Measurements from ENCODE around the gene FIZ1. TPM values are rescaled to one million over a fixed set of nuclear protein-coding genes. Genes with fewer than 3 reads are reported as not detected.
A peak's percentile ranks its signal among the peaks of the same experiment; 100 is the strongest.

FIZ1 gene
- polyA plus RNA-seq (2013, experiment 1 of 2) = 8.5 TPM
- polyA plus RNA-seq (2013, experiment 2 of 2) = 8.9 TPM

- Histone ChIP-seq H3K4me2 (ENCODE audit: low read length, poor library complexity, severe bottlenecking) (peak within 1 kb of the TSS; percentile 86), H3K27me3 (ENCODE audit: control insufficient read depth in 1 of 2, insufficient read depth in 1 of 2, low read length in 2 of 2) (no peaks in the 10 kb centered on the region), H2BK120ac (ENCODE audit: low read depth, low read length) (peak within 1 kb of the TSS; percentile 97), H2AFZ (ENCODE audit: low read depth, low read length) (peak within 1 kb of the TSS; percentile 85), H3K18ac (ENCODE audit: low read depth in 1 of 2, low read length in 2 of 2) (peak within 1 kb of the TSS; percentile 97 to 100), H3K36me3 (ENCODE audit: control insufficient read depth in 1 of 2, insufficient read depth in 2 of 2, low read depth in 1 of 2, low read length in 2 of 2) (peaks cover 28 to 47% of the 10 kb centered on the region in 2 experiments), H3K4me1 (ENCODE audit: control insufficient read depth, insufficient read depth, low read depth, low read length) (peaks cover 15% of the 10 kb centered on the region), H2BK5ac (ENCODE audit: low read depth, low read length, poor library complexity, severe bottlenecking) (peak within 1 kb of the TSS; percentile 97), H4K91ac (ENCODE audit: low read length) (peak within 1 kb of the TSS; percentile 100), H3K27ac (ENCODE audit: low read length, poor library complexity, severe bottlenecking) (peak within 1 kb of the TSS; percentile 97), H4K8ac (ENCODE audit: low read length) (peak within 1 kb of the TSS; percentile 99), H3K4me3 (ENCODE audit: insufficient read depth in 1 of 2, low read depth in 1 of 2, low read length in 2 of 2) (peak within 1 kb of the TSS; percentile 80 to 98), H3K4ac (ENCODE audit: low read depth in 1 of 2, low read length in 2 of 2) (peak within 1 kb of the TSS; percentile 96 to 98), H2AK5ac (ENCODE audit: low read length, severe bottlenecking) (peak within 1 kb of the TSS; percentile 92), H3K9ac (ENCODE audit: low read length) (peak within 1 kb of the TSS; percentile 99), H2BK12ac (ENCODE audit: low read length in 2 of 2) (peak within 1 kb of the TSS; percentile 52 to 70), H3K23ac (ENCODE audit: low read length in 2 of 2) (no peak within 1 kb of the TSS), H3K79me1 (replicated peaks; ENCODE audit: low read length, poor library complexity, severe bottlenecking) (peaks cover 42% of the 10 kb centered on the region), H3K9me3 (ENCODE audit: control insufficient read depth, low read length) (no peaks in the 10 kb centered on the region), H3K14ac (ENCODE audit: low read length in 2 of 2) (peak within 1 kb of the TSS in 1 of 2 experiments; percentile 91), H2BK15ac (ENCODE audit: low read depth, poor library complexity, severe bottlenecking) (peak within 1 kb of the TSS; percentile 99)
- DNase-seq = peak; percentile 99
- 0% methylated on average over 20 of the region's 23 CpGs for WGBS
Measured at GRCh38 chr19:55599468-55599841, at the start of gene FIZ1. Gene FIZ1 (minus strand): TSS chr19:55599517. CDS start chr19:55597865, 1,652 bp downstream.

GRCh38 chr19:55648585-55649267 is 49.4 kb upstream of the FIZ1 start:
- Histone ChIP-seq H3K23ac (ENCODE audit: low read length in 2 of 2) (peak overlapping the region in 1 of 2 experiments; percentile 83), H2AK5ac (ENCODE audit: low read length, severe bottlenecking) (peak overlapping the region; percentile 53)

GRCh38 chr19:55647732-55648584 is 48.6 kb upstream of the FIZ1 start, which contains the start of gene CCDC106:
Gene CCDC106 (plus strand): TSS chr19:55648212. CDS start chr19:55649047, 835 bp downstream.
- DNase-seq = peak; percentile 82
- WGBS = 1% methylated on average over 57 of the region's 87 CpGs
- peak within 1 kb of the TSS; percentile 95 for H4K8ac ChIP-seq (ENCODE audit: low read length)
- H3K4me3 ChIP-seq (ENCODE audit: insufficient read depth in 1 of 2, low read depth in 1 of 2, low read length in 2 of 2) = peak within 1 kb of the TSS; percentile 83 to 88
- H3K27me3 ChIP-seq (ENCODE audit: control insufficient read depth in 1 of 2, insufficient read depth in 1 of 2, low read length in 2 of 2) = no peaks in the 10 kb centered on the region
- H2BK12ac ChIP-seq (ENCODE audit: low read length in 2 of 2) = peak within 1 kb of the TSS in 1 of 2 experiments; percentile 96
- peak within 1 kb of the TSS; percentile 59 for H3K27ac ChIP-seq (ENCODE audit: low read length, poor library complexity, severe bottlenecking)
- peak within 1 kb of the TSS; percentile 76 for H3K4me2 ChIP-seq (ENCODE audit: low read length, poor library complexity, severe bottlenecking)
- peak within 1 kb of the TSS; percentile 90 to 96 for H3K4ac ChIP-seq (ENCODE audit: low read depth in 1 of 2, low read length in 2 of 2)
- peaks cover 46% of the 10 kb centered on the region for H3K79me1 ChIP-seq (replicated peaks; ENCODE audit: low read length, poor library complexity, severe bottlenecking)
- H3K36me3 ChIP-seq (ENCODE audit: control insufficient read depth in 1 of 2, insufficient read depth in 2 of 2, low read depth in 1 of 2, low read length in 2 of 2) = peaks cover 25 to 51% of the 10 kb centered on the region in 2 experiments
- peak within 1 kb of the TSS; percentile 98 for H2BK15ac ChIP-seq (ENCODE audit: low read depth, poor library complexity, severe bottlenecking)
- H3K14ac ChIP-seq (ENCODE audit: low read length in 2 of 2) = peak within 1 kb of the TSS; percentile 89 to 99
- H3K4me1 ChIP-seq (ENCODE audit: control insufficient read depth, insufficient read depth, low read depth, low read length) = peaks cover 34% of the 10 kb centered on the region
- peak within 1 kb of the TSS; percentile 87 for H3K9ac ChIP-seq (ENCODE audit: low read length)
- peak within 1 kb of the TSS; percentile 97 for H2AFZ ChIP-seq (ENCODE audit: low read depth, low read length)
- H3K9me3 ChIP-seq (ENCODE audit: control insufficient read depth, low read length) = no peaks in the 10 kb centered on the region
- H4K91ac ChIP-seq (ENCODE audit: low read length) = peak within 1 kb of the TSS; percentile 91
- peak within 1 kb of the TSS in 1 of 2 experiments; percentile 85 for H3K23ac ChIP-seq (ENCODE audit: low read length in 2 of 2)
- H3K18ac ChIP-seq (ENCODE audit: low read depth in 1 of 2, low read length in 2 of 2) = peak within 1 kb of the TSS; percentile 87 to 100
- peak within 1 kb of the TSS; percentile 37 for H2BK120ac ChIP-seq (ENCODE audit: low read depth, low read length)
- H2AK5ac ChIP-seq (ENCODE audit: low read length, severe bottlenecking) = peak within 1 kb of the TSS; percentile 60
- peak within 1 kb of the TSS; percentile 90 for H2BK5ac ChIP-seq (ENCODE audit: low read depth, low read length, poor library complexity, severe bottlenecking)

More at GRCh38 chr19:55648585-55649267, 49.4 kb upstream of the FIZ1 start:
- 63% methylated on average over 22 of the region's 25 CpGs for WGBS
- Histone ChIP-seq H2BK12ac (ENCODE audit: low read length in 2 of 2) (peak overlapping the region in 1 of 2 experiments; percentile 83), H3K36me3 (ENCODE audit: control insufficient read depth in 1 of 2, insufficient read depth in 2 of 2, low read depth in 1 of 2, low read length in 2 of 2) (peaks cover 25 to 53% of the 10 kb centered on the region in 2 experiments), H3K27ac (ENCODE audit: low read length, poor library complexity, severe bottlenecking) (no peak overlapping the region), H3K14ac (ENCODE audit: low read length in 2 of 2) (peak overlapping the region in 1 of 2 experiments; percentile 96), H2AFZ (ENCODE audit: low read depth, low read length) (no peak overlapping the region), H2BK15ac (ENCODE audit: low read depth, poor library complexity, severe bottlenecking) (peak overlapping the region; percentile 98), H3K9ac (ENCODE audit: low read length) (peak overlapping the region; percentile 87), H3K27me3 (ENCODE audit: control insufficient read depth in 1 of 2, insufficient read depth in 1 of 2, low read length in 2 of 2) (no peaks in the 10 kb centered on the region), H3K4me1 (ENCODE audit: control insufficient read depth, insufficient read depth, low read depth, low read length) (peaks cover 33% of the 10 kb centered on the region), H3K4me2 (ENCODE audit: low read length, poor library complexity, severe bottlenecking) (peak overlapping the region; percentile 76), H4K91ac (ENCODE audit: low read length) (peak overlapping the region; percentile 91), H3K4ac (ENCODE audit: low read depth in 1 of 2, low read length in 2 of 2) (peak overlapping the region; percentile 90 to 96), H3K18ac (ENCODE audit: low read depth in 1 of 2, low read length in 2 of 2) (peak overlapping the region; percentile 1 to 100), H3K9me3 (ENCODE audit: control insufficient read depth, low read length) (no peaks in the 10 kb centered on the region), H3K79me1 (replicated peaks; ENCODE audit: low read length, poor library complexity, severe bottlenecking) (peaks cover 46% of the 10 kb centered on the region), H2BK5ac (ENCODE audit: low read depth, low read length, poor library complexity, severe bottlenecking) (no peak overlapping the region), H2BK120ac (ENCODE audit: low read depth, low read length) (peak overlapping the region; percentile 37), H3K4me3 (ENCODE audit: insufficient read depth in 1 of 2, low read depth in 1 of 2, low read length in 2 of 2) (peak overlapping the region; percentile 83 to 88), H4K8ac (ENCODE audit: low read length) (peak overlapping the region; percentile 95)
- no peak for DNase-seq
